GM12891 (cell line): ENCODE measurements around the gene STXBP2. TPM values are rescaled to one million over a fixed set of nuclear protein-coding genes. Genes with fewer than 3 reads are reported as not detected.
A peak's percentile ranks its signal among the peaks of the same experiment; 100 is the strongest.

ENCODE experiments used
- DNase-seq: peaks from one replicate; pipeline ENCODE4 v3.0.0; 2011; ENCODE audit warnings: low spot score; ENCODE audit not compliant: insufficient read length
- FAIRE-seq: peaks from 2 replicates; lab custom pipeline; 2011; peaks lifted over from hg19 to GRCh38; lab: Jason Lieb, UNC
- PAX5 ChIP-seq: IDR thresholded peaks from 2 replicates; pipeline ENCODE4 v1.6.1; 2011; ENCODE audit warnings: low read length, moderate library complexity, mild to moderate bottlenecking; ENCODE audit not compliant: insufficient read depth, severe bottlenecking
- POLR2A ChIP-seq: IDR thresholded peaks from 2 replicates; pipeline ENCODE4 v1.6.1; 2011; ENCODE audit warnings: low read depth, low read length, control low read depth
- POLR2AphosphoS5 ChIP-seq: IDR thresholded peaks from 2 replicates; pipeline ENCODE4 v1.6.1; 2011; ENCODE audit warnings: low read depth, low read length, control low read depth
- POU2F2 ChIP-seq: IDR thresholded peaks from 2 replicates; pipeline ENCODE4 v1.6.1; 2011; ENCODE audit warnings: low read depth, mild to moderate bottlenecking, control low read depth, low read length, moderate library complexity
- SPI1 ChIP-seq: IDR thresholded peaks from 2 replicates; pipeline ENCODE4 v1.6.1; 2011; ENCODE audit warnings: low read depth, low read length, control low read depth
- TAF1 ChIP-seq: IDR thresholded peaks from 2 replicates; pipeline ENCODE4 v1.6.1; 2011; ENCODE audit warnings: low read depth, low read length, control low read depth
- polyA plus RNA-seq: library from polyadenylated mRNA; unstranded; fragments of >200 nt; gene quantifications from one replicate; pipeline ENCODE4 v1.2.1, GENCODE V29; 2012; ENCODE audit warnings: low read depth, missing spikeins, inconsistent platforms; ENCODE audit not compliant: missing spikeins

The STXBP2 gene
- 69.1 TPM for polyA plus RNA-seq

GRCh38 chr19:7636691-7637373 lies at the start of gene STXBP2:
TSS of gene STXBP2 (plus strand) at chr19:7637110. CDS start at chr19:7637150, 40 bp downstream.
- DNase-seq: peak; percentile 100
- peak; percentile 99 for FAIRE-seq
- TF ChIP-seq SPI1 (no peak), TAF1 (peak; percentile 92), POLR2A (peak; percentile 82), POU2F2 (no peak), PAX5 (no peak), POLR2AphosphoS5 (peak; percentile 74; the same call in 1 of the 2 replicates)

- DNase-seq (no peak), FAIRE-seq (no peak)
- TF ChIP-seq POLR2AphosphoS5 (no peak), SPI1 (no peak), POU2F2 (no peak), TAF1 (no peak), PAX5 (no peak), POLR2A (no peak)
These were observed 47.1 kb upstream of the STXBP2 start for GRCh38 chr19:7589822-7590221.

DNA sequence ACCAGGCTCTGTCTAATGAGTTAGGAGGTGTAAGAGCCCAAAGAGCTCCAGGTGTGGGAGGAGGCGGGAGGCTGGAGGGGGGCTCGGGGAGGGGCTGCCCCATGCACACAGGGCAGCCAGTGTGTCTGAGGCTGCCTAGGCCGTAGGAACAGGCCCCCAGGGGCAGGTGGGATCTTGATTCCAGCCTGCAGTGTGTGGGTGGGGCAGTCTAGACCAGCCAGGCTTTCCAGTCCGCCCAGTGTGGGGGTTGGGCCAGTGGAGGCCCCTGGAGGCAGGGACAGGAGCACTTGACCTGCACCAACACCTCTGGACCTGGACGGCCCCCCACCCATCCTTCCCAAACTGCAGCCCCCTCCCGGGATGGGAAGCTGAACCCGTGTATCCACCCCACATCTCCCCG lies 46.7 kb upstream of the STXBP2 start:
- FAIRE-seq: no peak
- DNase-seq: no peak
- no peak for TF ChIP-seq TAF1
- TF ChIP-seq POLR2A: no peak
- no peak for TF ChIP-seq POU2F2
- no peak for TF ChIP-seq SPI1
- TF ChIP-seq POLR2AphosphoS5: no peak
- TF ChIP-seq PAX5: no peak

- peak; percentile 82 for DNase-seq
- no peak for TF ChIP-seq POLR2A
- TF ChIP-seq SPI1: no peak
- no peak for TF ChIP-seq TAF1
- TF ChIP-seq POU2F2: no peak
- no peak for TF ChIP-seq POLR2AphosphoS5
- no peak for TF ChIP-seq PAX5
- peak; percentile 69 for FAIRE-seq
These were observed 41.3 kb upstream of the STXBP2 start, which contains the start of gene CAMSAP3 for GRCh38 chr19:7595466-7596133. TSS of gene CAMSAP3 (plus strand) at chr19:7595863. CDS start at chr19:7596003, 140 bp downstream.

DNA sequence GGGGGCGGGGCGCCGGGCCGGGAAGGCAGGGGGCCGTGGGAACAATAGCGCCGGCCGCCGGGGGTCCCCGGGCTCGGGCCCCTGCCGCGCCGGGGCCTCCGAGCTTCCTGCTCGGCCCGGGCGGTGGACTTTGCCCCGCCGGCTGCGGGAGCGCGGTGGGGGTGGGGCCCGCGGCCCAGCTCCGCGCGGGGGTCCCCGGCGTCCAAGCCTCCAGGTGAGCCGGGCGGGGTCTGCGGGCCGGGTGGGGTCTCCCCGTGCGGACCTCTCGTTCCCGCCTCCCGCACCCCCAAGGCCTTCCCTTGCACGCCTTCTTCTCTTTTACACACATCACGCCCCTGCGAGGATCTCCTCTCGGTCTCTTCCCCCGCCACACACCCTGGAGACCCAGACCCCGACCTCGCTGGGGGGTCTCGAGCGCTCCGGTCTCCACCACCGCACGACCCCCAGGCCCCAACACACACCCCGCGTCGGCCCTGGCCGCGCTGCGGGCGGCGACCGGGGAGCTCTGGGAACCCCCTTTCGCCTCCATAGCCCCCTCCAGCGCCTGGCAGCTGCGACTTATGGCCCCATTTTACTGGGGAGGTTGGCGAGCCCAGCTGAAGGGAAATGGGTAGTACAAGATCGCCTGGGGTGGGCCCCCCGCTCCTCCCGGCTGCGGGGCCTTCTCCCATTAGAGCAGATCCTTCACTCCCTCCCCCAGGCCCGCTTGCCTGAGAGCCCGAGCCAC lies 40.5 kb upstream of the STXBP2 start:
- peak; percentile 21 for DNase-seq
- FAIRE-seq: no peak

DNA sequence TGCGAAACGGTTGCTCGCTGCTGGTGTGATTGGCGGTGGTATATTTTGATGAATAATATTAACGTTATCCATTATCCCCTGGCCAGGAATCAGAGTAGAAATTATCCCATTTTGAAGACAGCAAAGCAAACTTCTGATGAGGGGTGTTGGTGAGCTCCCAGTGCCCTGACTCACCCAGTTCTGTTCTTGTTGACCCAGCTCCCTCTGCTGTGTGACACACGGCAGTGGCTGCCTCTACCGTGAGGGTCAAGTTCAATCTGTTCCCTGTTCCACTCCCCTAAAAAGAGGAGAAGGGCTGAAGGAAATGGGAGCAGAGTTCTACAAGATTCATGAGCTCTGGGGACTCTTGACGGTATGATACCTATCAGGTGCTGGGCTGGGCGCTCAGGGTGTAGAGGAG lies 39.2 kb upstream of the STXBP2 start:
- FAIRE-seq: no peak
- DNase-seq: no peak
- TF ChIP-seq POLR2A (no peak), POLR2AphosphoS5 (no peak), TAF1 (no peak), SPI1 (no peak), POU2F2 (no peak), PAX5 (no peak)

More for the DNA sequence above, 40.5 kb upstream of the STXBP2 start:
- TF ChIP-seq SPI1: no peak
- no peak for TF ChIP-seq POLR2AphosphoS5
- no peak for TF ChIP-seq POU2F2
- no peak for TF ChIP-seq PAX5
- TF ChIP-seq POLR2A: no peak
- TF ChIP-seq TAF1: no peak

DNA sequence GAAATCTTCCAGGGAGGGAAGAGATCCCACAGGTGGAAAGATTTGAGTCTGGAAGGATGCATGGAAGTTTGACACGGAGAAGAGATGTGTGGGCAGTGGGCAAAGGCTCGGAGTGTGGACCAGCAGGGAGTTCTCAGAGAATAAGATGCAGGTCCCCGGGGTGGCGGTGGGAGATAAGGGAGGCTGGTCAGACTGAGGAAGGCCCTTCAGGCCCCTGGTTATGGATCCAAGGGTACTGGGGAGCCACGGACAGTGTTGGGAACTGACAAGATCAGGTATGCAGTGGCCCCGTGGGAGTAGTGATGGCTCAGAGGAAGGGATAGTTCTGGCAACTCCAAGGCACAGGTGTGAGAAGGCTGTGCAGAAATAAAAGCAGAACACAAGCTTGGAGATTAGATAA lies 38.7 kb upstream of the STXBP2 start:
- FAIRE-seq (no peak), DNase-seq (no peak)
- no peak for TF ChIP-seq POLR2A
- TF ChIP-seq PAX5: no peak
- TF ChIP-seq SPI1: no peak
- no peak for TF ChIP-seq POLR2AphosphoS5
- TF ChIP-seq POU2F2: no peak
- TF ChIP-seq TAF1: no peak

- no peak for TF ChIP-seq PAX5
- no peak for TF ChIP-seq POU2F2
- no peak for TF ChIP-seq POLR2AphosphoS5
- no peak for TF ChIP-seq SPI1
- TF ChIP-seq POLR2A: no peak
- TF ChIP-seq TAF1: no peak
- FAIRE-seq: no peak
- DNase-seq: no peak
These were observed 36.2 kb upstream of the STXBP2 start for GRCh38 chr19:7600721-7601120.

DNA sequence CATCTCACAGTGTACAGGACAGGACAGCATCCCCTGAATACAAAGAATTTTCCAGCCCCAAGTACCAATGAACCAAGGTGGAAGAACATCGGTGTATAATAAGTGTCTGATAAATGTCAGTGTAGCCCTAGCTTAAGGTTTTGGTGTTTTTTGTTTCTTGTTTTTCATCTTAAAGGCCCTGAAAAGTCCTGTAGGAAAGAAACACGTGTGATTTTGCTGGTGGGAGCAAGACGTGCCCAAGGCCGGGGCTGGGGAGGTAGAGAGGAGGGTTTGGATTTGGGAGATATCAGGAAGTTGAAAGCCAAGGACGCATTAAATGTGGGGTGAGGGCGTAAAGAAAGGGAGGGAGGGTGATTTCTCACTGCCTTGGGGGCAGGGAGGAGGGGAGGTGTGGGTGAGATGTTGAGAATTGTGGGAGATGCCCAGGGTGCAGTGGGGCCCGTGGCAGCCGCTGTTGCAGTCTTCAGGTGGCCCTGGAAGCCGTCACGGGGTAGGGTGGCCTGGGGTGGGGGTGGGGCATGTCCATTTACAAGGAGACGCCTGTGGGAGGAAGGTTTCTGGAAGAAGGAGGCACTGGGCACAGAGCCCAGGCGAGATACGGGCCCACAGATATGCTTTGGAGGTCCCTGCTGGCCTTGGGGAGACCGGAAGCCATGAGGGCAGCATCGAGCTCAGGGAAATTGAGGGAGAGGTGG lies 34.5 kb upstream of the STXBP2 start:
- no peak for FAIRE-seq
- TF ChIP-seq POLR2AphosphoS5 (no peak), TAF1 (no peak), PAX5 (no peak), SPI1 (no peak), POU2F2 (no peak), POLR2A (no peak)

More for the DNA sequence above, 34.5 kb upstream of the STXBP2 start:
- DNase-seq: no peak
